IMR-90 (cell line): Measurements from ENCODE around the gene MIEF2. TPM values are rescaled to one million over a fixed set of nuclear protein-coding genes. Genes with fewer than 3 reads are reported as not detected.
A peak's percentile ranks its signal among the peaks of the same experiment; 100 is the strongest.

Experiments
- ATAC-seq: fragments of 200-7000 bp; cut with Tn5 transposase; 2 replicates; pipeline ENCODE4 v1.9.1; 2020; ENCODE audit warnings: low read depth, mild to moderate bottlenecking, moderate library complexity
- BruUV-seq: library from RNA; stranded (reverse); fragments of 400-500 nt; replicated peaks from 2 replicates; lab custom pipeline; 2021; lab: Mats Ljungman, UMichigan
- CTCF ChIA-PET: fragments of 300-600 bp; formaldehyde crosslinking; extraction: SDS; loops from one replicate; lab custom pipeline; 2021; ENCODE audit warnings: antibody characterized with exemption; lab: Yijun Ruan, JAX
- POLR2A ChIA-PET: fragments of 300-600 bp; sonication (Branson Sonifier 250); formaldehyde crosslinking; loops from one replicate; lab custom pipeline; 2022; ENCODE audit warnings: antibody characterized with exemption; ENCODE audit not compliant: unreplicated experiment; lab: Charles Lee
- DNase-seq: peaks from one replicate; pipeline ENCODE4 v3.0.0; 2013
- H2AFZ ChIP-seq: replicated peaks from 2 replicates; pipeline ENCODE3; 2013; ENCODE audit warnings: low read length, mild to moderate bottlenecking; ENCODE audit not compliant: poor library complexity
- H2AK5ac ChIP-seq: 2 replicates; pipeline ENCODE4 v1.6.1; 2013; ENCODE audit warnings: low read depth, low read length, inconsistent platforms
- H2AK9ac ChIP-seq: replicated peaks from 2 replicates; pipeline ENCODE3; 2013; ENCODE audit warnings: mild to moderate bottlenecking, low read depth, low read length, moderate library complexity; ENCODE audit not compliant: poor library complexity
- H2BK120ac ChIP-seq: 2 replicates; pipeline ENCODE4 v1.6.1; 2013; ENCODE audit warnings: low read depth, low read length, inconsistent platforms
- H2BK15ac ChIP-seq: 3 replicates; pipeline ENCODE4 v1.6.1; 2013; ENCODE audit warnings: low read depth, low read length, inconsistent platforms
- H2BK20ac ChIP-seq: 2 replicates; pipeline ENCODE4 v1.6.1; 2013; ENCODE audit warnings: low read depth, mild to moderate bottlenecking, inconsistent platforms, low read length, moderate library complexity
- H2BK5ac ChIP-seq: 2 replicates; pipeline ENCODE4 v1.6.1; 2013; ENCODE audit warnings: mild to moderate bottlenecking, low read depth, low read length, inconsistent platforms; ENCODE audit not compliant: poor library complexity, severe bottlenecking
- H3K14ac ChIP-seq: replicated peaks from 2 replicates; pipeline ENCODE4 v1.6.1; 2013; ENCODE audit warnings: low read depth, low read length, inconsistent platforms
- H3K18ac ChIP-seq: 2 replicates; pipeline ENCODE4 v1.6.1; 2013; ENCODE audit warnings: low read depth, low read length, control low read depth
- H3K23ac ChIP-seq: 2 replicates; pipeline ENCODE4 v1.6.1; 2013; ENCODE audit warnings: low read depth, low read length, inconsistent platforms
- H3K27ac ChIP-seq: 2 replicates; pipeline ENCODE4 v1.5.1; 2013; ENCODE audit warnings: mild to moderate bottlenecking, control low read depth, low read length; ENCODE audit not compliant: insufficient read depth
- H3K27me3 ChIP-seq: 2 replicates; pipeline ENCODE4 v1.6.1; 2013; ENCODE audit warnings: low read length; ENCODE audit not compliant: control insufficient read depth, insufficient read depth
- H3K36me3 ChIP-seq: 2 replicates; pipeline ENCODE4 v1.6.1; 2013; ENCODE audit warnings: low read length, mixed read lengths; ENCODE audit not compliant: control insufficient read depth, insufficient read depth
- H3K4ac ChIP-seq: 2 replicates; pipeline ENCODE4 v1.6.1; 2013; ENCODE audit warnings: low read depth, low read length, inconsistent platforms
- H3K4me1 ChIP-seq: 2 replicates; pipeline ENCODE4 v1.6.1; 2013; ENCODE audit warnings: low read length, mixed read lengths; ENCODE audit not compliant: control insufficient read depth, insufficient read depth
- H3K4me2 ChIP-seq: 2 replicates; pipeline ENCODE4 v1.6.1; 2013; ENCODE audit warnings: low read depth, mild to moderate bottlenecking, control low read depth, low read length, moderate library complexity
- H3K4me3 ChIP-seq: 2 replicates; pipeline ENCODE4 v1.5.1; 2013; ENCODE audit warnings: low read depth, mild to moderate bottlenecking, control low read depth, low read length, moderate library complexity; ENCODE audit not compliant: insufficient read depth
- H3K56ac ChIP-seq: 2 replicates; pipeline ENCODE4 v1.6.1; 2013; ENCODE audit warnings: low read length, inconsistent platforms; ENCODE audit not compliant: insufficient read depth; ENCODE audit errors: extremely low read depth
- H3K79me1 ChIP-seq, 2 experiments: 2 replicates each; pipeline ENCODE4 v1.6.1; 2013; ENCODE audit warnings: low read length in 2 of 2, inconsistent platforms in 1 of 2, low read depth in 1 of 2
- H3K9ac ChIP-seq: 2 replicates; pipeline ENCODE4 v1.6.1; 2013; ENCODE audit warnings: low read depth, low read length, control low read depth
- H3K9me1 ChIP-seq: 2 replicates; pipeline ENCODE4 v1.6.1; 2013; ENCODE audit warnings: low read length, inconsistent platforms; ENCODE audit not compliant: insufficient read depth
- H3K9me3 ChIP-seq: 2 replicates; pipeline ENCODE4 v1.6.1; 2013; ENCODE audit warnings: low read length; ENCODE audit not compliant: control insufficient read depth, insufficient read depth
- H4K20me1 ChIP-seq: 2 replicates; pipeline ENCODE4 v1.6.1; 2013; ENCODE audit warnings: low read length, inconsistent platforms; ENCODE audit not compliant: insufficient read depth
- H4K5ac ChIP-seq: 2 replicates; pipeline ENCODE4 v1.6.1; 2013; ENCODE audit warnings: mild to moderate bottlenecking, low read depth, low read length, control low read depth
- H4K8ac ChIP-seq, 2 experiments: 2 replicates each; pipeline ENCODE4 v1.6.1; 2013; ENCODE audit warnings: low read depth in 2 of 2, low read length in 2 of 2, control low read depth in 1 of 2, inconsistent platforms in 1 of 2
- H4K91ac ChIP-seq: 2 replicates; pipeline ENCODE4 v1.6.1; 2013; ENCODE audit warnings: low read depth, low read length, inconsistent platforms; ENCODE audit not compliant: insufficient read depth
- BHLHE40 ChIP-seq: fragments of 150-350 bp; IDR thresholded peaks from 2 replicates; pipeline ENCODE4 v1.6.1; 2016; ENCODE audit warnings: mild to moderate bottlenecking, low read depth, low read length
- CEBPB ChIP-seq: IDR thresholded peaks from 2 replicates; pipeline ENCODE4 v1.6.1; 2012; ENCODE audit warnings: low read depth, low read length, improper control_type of control experiment
- MAFK ChIP-seq: IDR thresholded peaks from 2 replicates; pipeline ENCODE4 v1.6.1; 2012; ENCODE audit warnings: low read depth, low read length, improper control_type of control experiment
- NFE2L2 ChIP-seq: fragments of 150-350 bp; IDR thresholded peaks from 2 replicates; pipeline ENCODE4 v1.6.1; 2016; ENCODE audit warnings: low read depth, mild to moderate bottlenecking, low read length
- SMC3 ChIP-seq: fragments of 150-350 bp; IDR thresholded peaks from 2 replicates; pipeline ENCODE4 v1.6.1; 2016; ENCODE audit warnings: low read depth, mild to moderate bottlenecking, antibody characterized with exemption, low read length, moderate library complexity
- WGBS, 2 experiments: methylation state at CpG; one replicate each; pipeline versions ENCODE4 v1.1.5 to v1.1.7; 2013; ENCODE audit warnings: missing lambda C conversion rate in 2 of 2; ENCODE audit not compliant: insufficient read length in 1 of 2; ENCODE audit errors: extremely low coverage in 2 of 2; 5-methylcytosine and 5-hydroxymethylcytosine counted together
- dilution Hi-C: fragments of 300-500 bp; cut with HindIII; formaldehyde crosslinking; loops from one replicate; pipeline ENCODE4 v1.14.3; 2018; ENCODE audit warnings: low sequenced_read_pairs; ENCODE audit not compliant: unreplicated experiment
- in situ Hi-C: fragments of 300-500 bp; cut with MboI; formaldehyde crosslinking; loops from 3 replicates; pipeline ENCODE4 v1.14.3; 2019; ENCODE audit warnings: low sequenced_read_pairs, inconsistent platforms, mixed read lengths
- intact Hi-C: fragments of 100-400 bp; cut with micrococcal nuclease; formaldehyde crosslinking; loops from 2 replicates; pipeline ENCODE4 v1.10.0; 2022
- polyA plus RNA-seq, 3 experiments: library from polyadenylated mRNA; depleted of rRNA; stranded (reverse); fragments of >200 nt; gene quantifications; 2 replicates each; pipeline ENCODE4 v1.2.3, GENCODE V29; 2012; ENCODE audit warnings: low replicate concordance in 1 of 3
- total RNA-seq: library from RNA; depleted of rRNA; stranded (reverse); fragments of >200 nt; gene quantifications from 2 replicates; pipeline ENCODE4 v1.2.3, GENCODE V29; 2012
- TF ChIP-seq, protein P1 (sequence below): fragments of 150-350 bp; IDR thresholded peaks from 2 replicates; pipeline ENCODE4 v1.6.1; 2016; ENCODE audit warnings: low read depth, mild to moderate bottlenecking, low read length, moderate library complexity, borderline replicate concordance

Gene MIEF2
- total and polyA plus RNA-seq, 2 of the 4 experiments (the other 2 are of a cell fraction), result 9.1 to 26.6 TPM

DNA sequence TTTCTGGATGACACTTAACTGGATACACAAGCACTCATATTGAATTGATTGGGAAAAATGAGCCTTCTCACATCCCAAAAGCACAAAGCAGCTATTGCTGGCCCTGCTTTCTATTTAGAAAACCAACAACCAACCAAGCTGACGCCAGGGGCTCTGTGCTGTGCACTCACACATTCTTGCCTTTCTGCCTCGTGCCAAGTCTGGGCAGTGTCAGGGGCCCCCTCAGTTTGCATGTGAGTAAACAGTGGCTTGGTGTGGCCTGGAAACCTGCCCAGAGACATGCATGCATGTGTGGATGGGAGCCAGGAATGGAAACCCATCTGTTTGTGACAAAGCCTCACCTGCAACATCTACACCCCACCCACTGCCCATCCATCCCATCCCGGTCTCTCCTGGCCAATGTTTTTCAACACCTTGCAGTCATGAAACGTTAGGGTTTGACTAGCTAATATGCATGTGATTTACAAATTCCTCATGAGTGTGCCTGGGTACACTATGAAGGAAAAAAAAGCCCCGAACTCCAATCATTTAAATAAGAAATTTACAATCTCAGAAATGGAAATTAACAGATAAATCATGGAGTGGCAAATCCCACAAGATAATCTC is 20.4 kb downstream of the MIEF2 start:
- no peak overlapping the region for H4K8ac ChIP-seq
- peaks cover 66% of the 10 kb centered on the region for H3K36me3 ChIP-seq

More for the DNA sequence above, 20.4 kb downstream of the MIEF2 start:
- Histone ChIP-seq H4K91ac (no peak overlapping the region), H3K4ac (no peak overlapping the region), H3K23ac (no peak overlapping the region), H3K14ac (no peak overlapping the region), H2BK20ac (no peak overlapping the region), H3K9ac (no peak overlapping the region), H4K5ac (no peak overlapping the region), H2AK9ac (no peak overlapping the region), H4K20me1 (no peaks in the 10 kb centered on the region; the same call in 1 of the 2 replicates), H3K27me3 (no peaks in the 10 kb centered on the region), H2BK15ac (no peak overlapping the region), H3K9me1 (peaks cover 9% of the 10 kb centered on the region; the same call in 1 of the 2 replicates), H3K18ac (no peak overlapping the region), H3K4me3 (no peak overlapping the region), H2AK5ac (no peak overlapping the region), H3K4me1 (peaks cover 6% of the 10 kb centered on the region; the same call in 1 of the 2 replicates), H2AFZ (no peak overlapping the region), H2BK5ac (no peak overlapping the region), H3K9me3 (no peaks in the 10 kb centered on the region), H3K27ac (peak overlapping the region; percentile 8; the same call in 1 of the 2 replicates), H3K4me2 (no peak overlapping the region), H3K79me1 (peaks cover 7 to 27% of the 10 kb centered on the region in 2 experiments), H2BK120ac (no peak overlapping the region), H3K56ac (no peak overlapping the region)
- no peak for TF ChIP-seq NFE2L2
- TF ChIP-seq SMC3, result no peak
- no peak for TF ChIP-seq CEBPB
- TF ChIP-seq MAFK, result no peak
- TF ChIP-seq BHLHE40, result peak; percentile 62
- TF ChIP-seq, protein P1, sequence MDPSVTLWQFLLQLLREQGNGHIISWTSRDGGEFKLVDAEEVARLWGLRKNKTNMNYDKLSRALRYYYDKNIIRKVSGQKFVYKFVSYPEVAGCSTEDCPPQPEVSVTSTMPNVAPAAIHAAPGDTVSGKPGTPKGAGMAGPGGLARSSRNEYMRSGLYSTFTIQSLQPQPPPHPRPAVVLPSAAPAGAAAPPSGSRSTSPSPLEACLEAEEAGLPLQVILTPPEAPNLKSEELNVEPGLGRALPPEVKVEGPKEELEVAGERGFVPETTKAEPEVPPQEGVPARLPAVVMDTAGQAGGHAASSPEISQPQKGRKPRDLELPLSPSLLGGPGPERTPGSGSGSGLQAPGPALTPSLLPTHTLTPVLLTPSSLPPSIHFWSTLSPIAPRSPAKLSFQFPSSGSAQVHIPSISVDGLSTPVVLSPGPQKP, result no peak
- WGBS, 2 experiments, result no CpG with 5 or more reads among the region's 5 CpGs
- CTCF ChIA-PET, result no interaction called here
- no TSS peak for BruUV-seq
- peak; percentile 70 for ATAC-seq
- peak; percentile 27 for DNase-seq
- POLR2A ChIA-PET, result no interaction called here
- dilution Hi-C loops, result no loop called here
- intact Hi-C loops, result no loop called here
- in situ Hi-C loops, result no loop called here
